NCI-H2196 treated with DMSO at 0.1 percent for 48 hours (cell line): ENCODE results near the gene ARHGAP40.

ENCODE experiments used
- DNase-seq: peaks from one replicate; lab custom pipeline; 2025; ENCODE audit not compliant: unreplicated experiment; lab: John Stamatoyannopoulos, UW

ARHGAP40 gene

GRCh38 chr20:38617011-38617829, 15.6 kb downstream of the ARHGAP40 start:
- DNase-seq = no peak

GRCh38 chr20:38617830-38618196, 16.2 kb downstream of the ARHGAP40 start:
- no peak for DNase-seq

- DNase-seq = no peak
These were observed 18.8 kb downstream of the ARHGAP40 start for GRCh38 chr20:38620441-38620840.

GRCh38 chr20:38623061-38623460, 21.5 kb downstream of the ARHGAP40 start:
- no peak for DNase-seq

GRCh38 chr20:38624084-38624483, 22.5 kb downstream of the ARHGAP40 start:
- DNase-seq = no peak

- DNase-seq = no peak
These were observed 24.3 kb downstream of the ARHGAP40 start for GRCh38 chr20:38625896-38626295.

- DNase-seq = no peak
These were observed 25.5 kb downstream of the ARHGAP40 start for GRCh38 chr20:38626921-38627659.

GRCh38 chr20:38628580-38629470, 27.2 kb downstream of the ARHGAP40 start:
- no peak for DNase-seq

GRCh38 chr20:38629979-38630378, 28.4 kb downstream of the ARHGAP40 start:
- DNase-seq = no peak

GRCh38 chr20:38630727-38631126, 29.1 kb downstream of the ARHGAP40 start:
- DNase-seq = no peak

- no peak for DNase-seq
These were observed 29.8 kb downstream of the ARHGAP40 start for GRCh38 chr20:38631155-38632022.

- peak; percentile 55 for DNase-seq
These were observed 32.0 kb downstream of the ARHGAP40 start for GRCh38 chr20:38633577-38634093.

- DNase-seq = no peak
These were observed 34.2 kb downstream of the ARHGAP40 start for GRCh38 chr20:38635721-38636288.

GRCh38 chr20:38640521-38640920, 38.9 kb downstream of the ARHGAP40 start:
- no peak for DNase-seq

GRCh38 chr20:38642498-38642897, 40.9 kb downstream of the ARHGAP40 start:
- DNase-seq = no peak

- no peak for DNase-seq
These were observed 43.1 kb downstream of the ARHGAP40 start for GRCh38 chr20:38644588-38645260.

- DNase-seq = no peak
These were observed 43.7 kb downstream of the ARHGAP40 start for GRCh38 chr20:38645351-38645750.

GRCh38 chr20:38645980-38646858, 44.6 kb downstream of the ARHGAP40 start:
- DNase-seq = peak; percentile 70
